ENCODE data around the gene COL5A1.

DNA sequence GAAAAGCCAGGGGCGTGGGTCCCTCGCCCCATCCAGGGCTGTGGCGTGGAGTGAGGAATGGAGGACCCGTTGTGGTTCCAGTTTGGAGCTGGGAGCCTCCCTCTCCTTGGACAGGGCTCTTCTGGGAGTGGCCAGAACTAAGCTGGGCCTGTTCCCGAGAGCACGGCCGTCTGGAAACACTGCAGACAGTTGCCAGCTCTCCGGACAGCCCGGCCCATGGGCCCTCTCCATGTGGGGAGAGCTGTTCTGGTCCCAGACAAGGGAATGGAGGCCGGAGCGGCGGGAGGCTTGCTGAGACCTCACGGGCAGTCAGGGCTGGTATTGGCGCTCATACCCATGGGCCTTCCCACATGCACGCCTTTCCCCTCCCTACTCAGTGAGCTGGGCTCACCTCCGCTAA, 193.8 kb downstream of the COL5A1 start:
- TF ChIP-seq, protein P1, sequence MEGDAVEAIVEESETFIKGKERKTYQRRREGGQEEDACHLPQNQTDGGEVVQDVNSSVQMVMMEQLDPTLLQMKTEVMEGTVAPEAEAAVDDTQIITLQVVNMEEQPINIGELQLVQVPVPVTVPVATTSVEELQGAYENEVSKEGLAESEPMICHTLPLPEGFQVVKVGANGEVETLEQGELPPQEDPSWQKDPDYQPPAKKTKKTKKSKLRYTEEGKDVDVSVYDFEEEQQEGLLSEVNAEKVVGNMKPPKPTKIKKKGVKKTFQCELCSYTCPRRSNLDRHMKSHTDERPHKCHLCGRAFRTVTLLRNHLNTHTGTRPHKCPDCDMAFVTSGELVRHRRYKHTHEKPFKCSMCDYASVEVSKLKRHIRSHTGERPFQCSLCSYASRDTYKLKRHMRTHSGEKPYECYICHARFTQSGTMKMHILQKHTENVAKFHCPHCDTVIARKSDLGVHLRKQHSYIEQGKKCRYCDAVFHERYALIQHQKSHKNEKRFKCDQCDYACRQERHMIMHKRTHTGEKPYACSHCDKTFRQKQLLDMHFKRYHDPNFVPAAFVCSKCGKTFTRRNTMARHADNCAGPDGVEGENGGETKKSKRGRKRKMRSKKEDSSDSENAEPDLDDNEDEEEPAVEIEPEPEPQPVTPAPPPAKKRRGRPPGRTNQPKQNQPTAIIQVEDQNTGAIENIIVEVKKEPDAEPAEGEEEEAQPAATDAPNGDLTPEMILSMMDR (conservative IDR thresholded peaks at IDR 0.05; ENCODE audit: low read depth, low read length), result no peak
- no peak for TF ChIP-seq EZH2 (IDR thresholded peaks at IDR 0.05; ENCODE audit: low read length, unreplicated experiment)
